GM18517 (cell line): ENCODE measurements around the gene RERE.
"Not testable (repeated sequence)": the region's sequence is repeated elsewhere in the genome, so short reads cannot be mapped to it uniquely, and the experiment has no call there.

ENCODE experiments used
- ATAC-seq: cut with Tn5 transposase; IDR thresholded peaks from one replicate; pipeline ENCODE4 v1.9.1; 2021; ENCODE audit warnings: mild to moderate bottlenecking, moderate library complexity; ENCODE audit not compliant: unreplicated experiment

Gene RERE

GRCh38 chr1:8754247-8754650 is 63.2 kb downstream of the RERE start:
- no peak for ATAC-seq

GRCh38 chr1:8753736-8754135 is 63.7 kb downstream of the RERE start:
- ATAC-seq: no peak

GRCh38 chr1:8752921-8753713 is 64.3 kb downstream of the RERE start:
- no peak for ATAC-seq

- ATAC-seq: no peak
Observed at GRCh38 chr1:8752411-8752810, 65.0 kb downstream of the RERE start.

- ATAC-seq: no peak
Observed at GRCh38 chr1:8751984-8752383, 65.5 kb downstream of the RERE start.

GRCh38 chr1:8747879-8748825 is 69.3 kb downstream of the RERE start:
- no peak for ATAC-seq

GRCh38 chr1:8746554-8746953 is 70.9 kb downstream of the RERE start:
- ATAC-seq: no peak

GRCh38 chr1:8745749-8746390 is 71.6 kb downstream of the RERE start:
- no peak for ATAC-seq

- ATAC-seq: no peak
Observed at GRCh38 chr1:8745346-8745745, 72.1 kb downstream of the RERE start.

GRCh38 chr1:8742022-8742924 is 75.2 kb downstream of the RERE start:
- no peak for ATAC-seq

GRCh38 chr1:8740034-8740449 is 77.4 kb downstream of the RERE start:
- no peak for ATAC-seq

- no peak for ATAC-seq
Observed at GRCh38 chr1:8739377-8739776, 78.1 kb downstream of the RERE start.

- no peak for ATAC-seq
Observed at GRCh38 chr1:8736927-8737326, 80.5 kb downstream of the RERE start.

GRCh38 chr1:8733484-8733883 is 84.0 kb downstream of the RERE start:
- ATAC-seq: no peak

GRCh38 chr1:8731162-8731561 is 86.3 kb downstream of the RERE start:
- ATAC-seq: no peak

GRCh38 chr1:8728464-8728863 is 89.0 kb downstream of the RERE start:
- no peak for ATAC-seq

GRCh38 chr1:8727809-8728213 is 89.6 kb downstream of the RERE start:
- no peak for ATAC-seq

GRCh38 chr1:8727316-8727715 is 90.1 kb downstream of the RERE start:
- not testable (repeated sequence) for ATAC-seq

- ATAC-seq: not testable (repeated sequence)
Observed at GRCh38 chr1:8726801-8727186, 90.6 kb downstream of the RERE start.

GRCh38 chr1:8723010-8723409 is 94.4 kb downstream of the RERE start:
- ATAC-seq: no peak
